ENCODE data around the gene PGD.
A peak's percentile ranks its signal among the peaks of the same experiment; 100 is the strongest.

Gene PGD

GRCh38 chr1:10398734-10399443, at the start of gene PGD:
PGD (plus strand) TSS chr1:10399064; CDS start chr1:10399118, 54 bp downstream.
- DNase-seq: peak; percentile 99

DNA sequence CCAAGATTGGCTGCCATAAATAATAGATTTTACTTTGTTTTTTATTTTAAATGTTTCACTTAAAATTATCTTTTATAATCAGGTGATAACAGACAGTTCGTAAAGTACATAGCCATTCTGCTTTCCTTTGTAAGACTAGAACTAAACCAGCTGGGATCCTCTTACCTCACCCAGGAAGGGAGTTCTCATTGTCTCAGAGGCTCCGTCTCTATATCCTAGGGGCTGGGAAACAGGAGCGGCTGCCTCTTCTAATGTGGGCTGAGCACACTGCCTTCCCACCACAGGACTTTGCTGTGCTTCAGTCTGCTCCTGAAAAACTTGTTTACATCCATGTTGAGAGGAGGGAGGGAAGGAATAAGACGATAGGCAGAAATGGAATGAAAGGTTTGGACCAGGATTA, 45.6 kb upstream of the PGD start:
- no peak for DNase-seq

GRCh38 chr1:10353693-10354092, 45.2 kb upstream of the PGD start:
- no peak for DNase-seq

DNA sequence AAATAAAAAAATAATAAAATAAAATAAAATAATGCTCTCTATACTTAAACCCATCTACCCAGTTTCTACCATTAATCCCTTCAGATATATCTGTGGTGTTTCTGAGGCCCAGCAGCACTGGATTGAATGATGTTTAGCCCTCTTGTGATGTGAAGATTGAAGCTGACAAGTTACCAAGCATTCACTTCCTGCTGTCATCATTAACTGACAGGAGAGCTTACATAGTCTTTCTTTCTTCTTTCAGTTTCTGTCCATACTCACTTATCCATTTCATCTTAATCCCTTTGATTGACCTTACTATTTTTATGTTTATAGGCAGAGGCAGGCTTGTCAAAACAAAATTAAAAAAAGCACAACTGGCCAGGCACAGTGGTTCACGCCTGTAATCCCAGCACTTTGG, 38.8 kb upstream of the PGD start:
- DNase-seq: no peak

GRCh38 chr1:10361515-10361914, 37.3 kb upstream of the PGD start:
- DNase-seq: no peak

- no peak for DNase-seq
Measured at GRCh38 chr1:10368194-10368593, 30.7 kb upstream of the PGD start.

GRCh38 chr1:10374442-10374860, 24.4 kb upstream of the PGD start:
- peak; percentile 19 for DNase-seq

- DNase-seq: peak; percentile 72
Measured at GRCh38 chr1:10377365-10378029, 21.4 kb upstream of the PGD start.

- DNase-seq: peak; percentile 85
Measured at GRCh38 chr1:10378081-10378841, 20.6 kb upstream of the PGD start.

GRCh38 chr1:10379101-10379620, 19.7 kb upstream of the PGD start:
- no peak for DNase-seq

DNA sequence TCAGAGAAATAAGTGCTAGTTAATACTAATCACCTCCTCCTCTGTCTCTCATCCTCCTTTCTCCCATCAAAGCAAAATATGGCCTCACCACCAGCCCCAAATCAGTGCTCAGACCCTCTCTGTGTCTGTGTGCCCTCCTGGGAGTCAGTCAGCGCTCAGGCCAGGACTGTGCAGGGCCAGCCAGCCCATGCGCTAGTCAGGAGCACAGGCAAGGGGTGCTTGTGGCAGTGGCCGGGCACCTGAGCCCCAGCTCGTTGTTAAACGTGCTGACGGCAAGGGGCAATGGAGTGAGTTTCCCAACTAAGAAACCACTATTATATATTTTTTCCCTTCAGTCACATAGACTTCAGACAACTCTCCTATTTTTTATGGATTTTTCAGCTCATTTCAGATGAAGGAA, 19.2 kb upstream of the PGD start:
- DNase-seq: no peak

- DNase-seq: peak; percentile 91
Measured at GRCh38 chr1:10380594-10381275, 18.1 kb upstream of the PGD start.

- no peak for DNase-seq
Measured at GRCh38 chr1:10383630-10384029, 15.2 kb upstream of the PGD start.

GRCh38 chr1:10384219-10384618, 14.6 kb upstream of the PGD start:
- DNase-seq: no peak

DNA sequence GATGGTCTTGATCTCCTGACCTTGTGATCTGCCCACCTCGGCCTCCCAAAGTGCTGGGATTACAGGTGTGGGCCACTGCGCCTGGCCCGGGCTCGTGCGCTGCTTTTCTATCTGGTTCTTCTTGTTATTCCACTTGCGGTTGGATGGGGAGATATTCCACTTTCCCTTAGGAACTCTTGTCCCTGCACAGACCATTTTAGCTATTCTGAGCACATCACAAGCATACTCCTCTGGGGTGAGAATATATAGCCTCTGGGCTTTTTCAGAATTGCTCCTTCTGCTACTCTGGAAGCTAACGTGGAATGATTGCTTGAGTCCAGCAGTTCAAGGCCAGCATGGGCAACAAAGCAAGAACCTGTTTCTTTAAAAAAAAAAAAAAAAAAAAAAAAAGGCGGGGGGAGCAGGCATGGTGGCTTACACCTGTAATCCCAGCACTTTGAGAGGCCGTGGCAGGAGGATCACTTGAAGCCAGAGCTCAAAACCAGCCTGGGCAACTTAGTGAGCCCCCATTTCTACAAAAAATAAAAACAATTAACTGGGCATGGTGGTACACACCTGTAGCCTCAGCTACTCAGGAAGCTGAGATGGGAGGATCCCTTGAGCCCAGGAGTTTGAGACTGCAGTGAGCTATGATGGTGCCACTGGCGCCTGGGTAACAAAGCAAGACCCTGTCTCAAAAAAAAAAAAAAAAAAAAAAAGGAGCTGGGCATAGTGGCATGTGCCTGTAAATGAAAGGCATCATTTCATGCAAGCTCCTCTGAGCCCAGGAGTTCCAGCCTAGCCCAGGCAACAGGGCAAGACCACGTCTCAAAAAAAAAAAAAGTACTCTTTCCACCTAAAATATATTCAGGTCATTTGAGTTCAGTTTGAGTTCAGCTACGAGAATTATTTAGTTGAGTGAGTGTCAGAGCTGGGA, 11.8 kb upstream of the PGD start:
- no peak for DNase-seq

GRCh38 chr1:10387677-10388386, 11.0 kb upstream of the PGD start:
- DNase-seq: peak; percentile 80

GRCh38 chr1:10388387-10388715, 10.5 kb upstream of the PGD start:
- DNase-seq: no peak

DNA sequence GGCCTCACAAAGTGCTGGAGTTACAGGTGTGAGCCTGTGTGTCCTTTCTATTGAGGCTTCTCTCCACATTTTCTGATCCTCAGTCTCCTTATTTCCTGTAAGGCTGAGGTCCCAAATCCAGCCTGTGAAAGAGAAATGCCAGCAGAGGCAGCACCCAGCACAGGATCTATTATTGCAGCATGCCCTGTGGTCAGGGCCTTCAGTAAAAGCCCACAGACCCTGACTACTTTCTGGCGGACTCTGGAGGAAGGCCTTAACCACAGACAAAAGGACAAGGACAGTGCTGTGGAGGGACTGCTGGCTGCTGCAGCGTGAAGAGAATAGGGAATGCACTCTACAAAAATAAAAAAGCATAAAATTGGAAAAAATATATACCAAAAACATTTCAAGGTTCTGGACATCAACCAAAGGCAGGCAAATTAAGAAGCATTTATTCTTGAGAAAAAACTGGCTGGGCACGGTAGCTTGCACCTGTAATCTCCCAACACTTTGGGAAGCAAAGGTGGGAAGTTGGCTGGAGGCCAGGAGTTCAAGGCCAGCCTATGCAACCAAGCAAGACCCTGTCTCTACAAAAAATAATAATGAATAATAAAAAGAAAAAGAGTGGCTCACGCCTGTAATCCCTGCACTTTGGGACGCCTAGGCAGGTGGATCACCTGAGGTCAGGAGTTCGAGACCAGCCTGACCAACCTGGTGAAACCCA, 9.4 kb upstream of the PGD start:
- DNase-seq: no peak

DNA sequence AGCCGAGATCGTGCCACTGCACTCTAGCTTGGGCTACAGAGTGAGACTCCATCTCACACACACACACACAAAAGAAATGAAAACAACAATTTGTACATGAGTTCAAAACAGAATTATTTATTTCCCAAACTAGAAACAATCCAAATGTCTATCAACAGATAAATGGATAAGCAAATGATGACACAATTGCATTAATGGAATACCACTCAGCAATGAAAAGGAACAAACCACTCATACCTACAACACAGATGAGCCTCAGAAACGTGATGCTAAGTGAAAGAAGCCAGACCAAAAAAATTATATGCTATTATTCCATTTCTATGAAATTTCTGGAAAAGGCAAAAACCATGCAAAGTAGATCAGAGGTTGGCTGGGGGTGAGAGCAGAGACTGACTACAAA, 2.0 kb upstream of the PGD start:
- no peak for DNase-seq

GRCh38 chr1:10398278-10398733, 558 bp upstream of the PGD start:
- no peak for DNase-seq

All from fibroblast of skin of right biceps (primary cell).